ENCODE measurements around the gene HS1BP3. TPM values are rescaled to one million over a fixed set of nuclear protein-coding genes. Genes with fewer than 3 reads are reported as not detected.

HS1BP3 gene
- total and polyA plus RNA-seq, 2 of the 13 experiments (the other 11 are each of a cell fraction or from before 2014, with no cell fraction given) = 15.2 to 22.0 TPM

DNA sequence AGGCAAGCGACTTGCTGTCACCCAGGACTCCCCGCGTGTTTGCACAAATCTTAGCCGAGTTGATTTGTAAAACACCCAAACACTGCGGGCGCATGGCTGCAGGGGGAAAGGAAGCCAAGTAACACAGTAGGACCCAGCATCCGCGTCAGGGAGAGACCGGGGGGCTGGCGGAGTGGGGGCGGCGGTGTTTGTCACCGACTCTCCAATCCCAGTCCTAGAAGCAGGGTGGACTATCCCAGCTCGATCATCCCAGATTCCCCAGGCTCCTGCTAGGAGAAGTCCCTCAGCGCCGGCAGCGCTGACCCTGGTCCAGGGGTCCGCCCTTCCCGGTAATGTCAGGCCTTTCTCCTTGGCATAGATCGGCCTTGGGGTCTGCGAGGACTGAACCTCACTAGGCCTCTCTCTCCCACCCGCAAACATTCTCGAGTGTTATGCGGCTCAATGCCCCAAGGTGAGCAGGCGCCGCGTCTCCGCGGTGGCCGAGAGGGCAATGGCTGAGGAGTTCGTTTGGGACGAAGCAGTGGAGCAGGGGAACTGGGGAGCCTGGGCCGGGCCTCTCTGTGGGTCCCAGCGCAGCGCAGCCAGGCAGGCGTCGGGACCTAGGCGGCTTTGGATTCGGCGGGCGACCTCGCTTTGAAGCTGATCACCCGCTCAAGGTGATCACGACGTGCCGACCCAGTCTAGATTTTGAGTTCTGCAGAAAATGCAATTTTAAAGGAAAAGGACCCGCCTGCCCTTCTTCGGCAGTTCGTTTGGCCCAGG, 14.5 kb upstream of the HS1BP3 start (continued):
- TF ChIP-seq, protein P1, sequence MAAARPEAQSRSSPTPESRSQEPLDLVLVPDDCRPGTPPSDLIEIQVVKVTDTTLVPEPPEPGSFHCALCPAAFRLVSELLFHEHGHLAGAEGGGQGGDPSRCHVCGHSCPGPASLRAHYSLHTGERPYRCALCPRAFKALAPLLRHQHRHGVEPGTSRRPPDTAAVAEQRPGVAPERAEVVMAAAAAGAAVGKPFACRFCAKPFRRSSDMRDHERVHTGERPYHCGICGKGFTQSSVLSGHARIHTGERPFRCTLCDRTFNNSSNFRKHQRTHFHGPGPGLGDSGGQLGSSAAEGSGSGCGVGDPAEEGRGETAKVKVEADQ (CRISPR knock-in tag; IDR thresholded peaks at IDR 0.05; ENCODE audit: borderline replicate concordance) = 0 out of 2 replicates have a peak, but pooled peaks have one; percentile 35
- 0 out of 2 replicates have a peak, but pooled peaks have one; percentile 7 for TF ChIP-seq RFXAP (CRISPR knock-in tag; IDR thresholded peaks at IDR 0.05; ENCODE audit: borderline replicate concordance)
- no peak for TF ChIP-seq ZNF350 (CRISPR knock-in tag; IDR thresholded peaks at IDR 0.05; ENCODE audit: borderline replicate concordance, low read depth)
- TF ChIP-seq ATF7-NPFF (CRISPR knock-in tag; IDR thresholded peaks at IDR 0.05; ENCODE audit: low read depth) = no peak
- TF ChIP-seq TOPORS (CRISPR knock-in tag; IDR thresholded peaks at IDR 0.05) = peak; percentile 16
- TF ChIP-seq HMG20A (CRISPR knock-in tag; IDR thresholded peaks at IDR 0.05; ENCODE audit: borderline replicate concordance) = no peak
- no peak for TF ChIP-seq ARNTL (CRISPR knock-in tag; IDR thresholded peaks at IDR 0.05)
- TF ChIP-seq SRY (CRISPR knock-in tag; IDR thresholded peaks at IDR 0.05) = no peak
- 0 out of 2 replicates have a peak, but pooled peaks have one; percentile 52 for TF ChIP-seq ZFP41 (CRISPR knock-in tag; IDR thresholded peaks at IDR 0.05; ENCODE audit: borderline replicate concordance)
- 0 out of 2 replicates have a peak, but pooled peaks have one; percentile 27 for TF ChIP-seq ZNF564 (CRISPR knock-in tag; IDR thresholded peaks at IDR 0.05)
- TF ChIP-seq EED (CRISPR knock-in tag; IDR thresholded peaks at IDR 0.05) = 0 out of 2 replicates have a peak, but pooled peaks have one; percentile 62
- peak; percentile 73 for TF ChIP-seq AGO1 (IDR thresholded peaks at IDR 0.05; ENCODE audit: low read depth, low read length, poor library complexity, severe bottlenecking)
- TF ChIP-seq ZC3H13 (CRISPR knock-in tag; IDR thresholded peaks at IDR 0.05) = peak; percentile 37
- TF ChIP-seq ZNF891 (CRISPR knock-in tag; IDR thresholded peaks at IDR 0.05) = peak; percentile 15
- TF ChIP-seq ZNF44 (CRISPR knock-in tag; IDR thresholded peaks at IDR 0.05) = 0 out of 2 replicates have a peak, but pooled peaks have one; percentile 16
- peak; percentile 34; the same call in 1 of the 2 replicates for TF ChIP-seq ZNF563 (CRISPR knock-in tag; IDR thresholded peaks at IDR 0.05)
- TF ChIP-seq POGK (CRISPR knock-in tag; conservative IDR thresholded peaks at IDR 0.05) = no peak; the same call in 1 of the 2 replicates
- TF ChIP-seq ZNF776 (CRISPR knock-in tag; IDR thresholded peaks at IDR 0.05) = no peak
- peak; percentile 48; the same call in 1 of the 2 replicates for TF ChIP-seq ZSCAN21 (CRISPR knock-in tag; IDR thresholded peaks at IDR 0.05; ENCODE audit: borderline replicate concordance)
- TF ChIP-seq MEF2D (CRISPR knock-in tag; IDR thresholded peaks at IDR 0.05) = no peak
- TF ChIP-seq, protein P2, sequence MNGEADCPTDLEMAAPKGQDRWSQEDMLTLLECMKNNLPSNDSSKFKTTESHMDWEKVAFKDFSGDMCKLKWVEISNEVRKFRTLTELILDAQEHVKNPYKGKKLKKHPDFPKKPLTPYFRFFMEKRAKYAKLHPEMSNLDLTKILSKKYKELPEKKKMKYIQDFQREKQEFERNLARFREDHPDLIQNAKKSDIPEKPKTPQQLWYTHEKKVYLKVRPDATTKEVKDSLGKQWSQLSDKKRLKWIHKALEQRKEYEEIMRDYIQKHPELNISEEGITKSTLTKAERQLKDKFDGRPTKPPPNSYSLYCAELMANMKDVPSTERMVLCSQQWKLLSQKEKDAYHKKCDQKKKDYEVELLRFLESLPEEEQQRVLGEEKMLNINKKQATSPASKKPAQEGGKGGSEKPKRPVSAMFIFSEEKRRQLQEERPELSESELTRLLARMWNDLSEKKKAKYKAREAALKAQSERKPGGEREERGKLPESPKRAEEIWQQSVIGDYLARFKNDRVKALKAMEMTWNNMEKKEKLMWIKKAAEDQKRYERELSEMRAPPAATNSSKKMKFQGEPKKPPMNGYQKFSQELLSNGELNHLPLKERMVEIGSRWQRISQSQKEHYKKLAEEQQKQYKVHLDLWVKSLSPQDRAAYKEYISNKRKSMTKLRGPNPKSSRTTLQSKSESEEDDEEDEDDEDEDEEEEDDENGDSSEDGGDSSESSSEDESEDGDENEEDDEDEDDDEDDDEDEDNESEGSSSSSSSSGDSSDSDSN (CRISPR knock-in tag; IDR thresholded peaks at IDR 0.05) = peak; percentile 32; the same call in 1 of the 2 replicates
- TF ChIP-seq SPEN (CRISPR knock-in tag; IDR thresholded peaks at IDR 0.05; ENCODE audit: low read depth) = peak; percentile 11; the same call in 1 of the 2 replicates
- TF ChIP-seq ZNF224 (CRISPR knock-in tag; IDR thresholded peaks at IDR 0.05) = peak; percentile 58; the same call in 1 of the 2 replicates
- TF ChIP-seq CCDC6 (CRISPR knock-in tag; IDR thresholded peaks at IDR 0.05) = peak; percentile 70; the same call in 1 of the 2 replicates

All from HepG2 (cell line).